ENCODE data around the gene TTR.

Gene TTR

DNA sequence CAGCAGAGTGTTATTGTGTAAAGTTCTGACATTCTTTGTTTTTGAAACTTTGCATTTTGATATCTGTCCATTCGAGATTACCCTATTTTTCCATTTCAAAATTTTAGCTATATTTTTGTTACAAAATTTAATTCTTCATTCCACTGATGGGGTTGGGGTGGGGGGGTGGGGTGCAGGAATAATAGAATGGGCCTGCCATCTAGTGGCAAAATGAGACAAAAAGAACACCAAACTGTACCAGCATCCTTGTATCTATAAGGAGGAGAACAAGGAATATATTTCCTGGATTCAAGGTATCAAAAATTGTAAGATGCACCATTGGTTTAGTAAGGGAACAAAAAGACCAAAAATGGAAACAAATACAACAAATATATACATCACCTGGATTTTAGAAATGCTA is 27.9 kb upstream of the TTR start:
- no peaks in the 10 kb centered on the region for H3K4me1 ChIP-seq (ENCODE audit: control insufficient read depth, insufficient read depth, low read length)
- H3K27me3 ChIP-seq (ENCODE audit: control insufficient read depth, insufficient read depth, low read length), result no peaks in the 10 kb centered on the region
- no peak overlapping the region for H3K9ac ChIP-seq (ENCODE audit: low read depth, low read length)
- no peaks in the 10 kb centered on the region for H3K9me3 ChIP-seq (ENCODE audit: control insufficient read depth, insufficient read depth, low read length)
- H3K27ac ChIP-seq (ENCODE audit: low read depth, low read length), result no peak overlapping the region
- H3K4me3 ChIP-seq (ENCODE audit: low read depth, low read length), result no peak overlapping the region
- no peaks in the 10 kb centered on the region for H3K36me3 ChIP-seq (ENCODE audit: control insufficient read depth, insufficient read depth, low read length)

GRCh38 chr18:31565345-31565744 is 26.3 kb upstream of the TTR start:
- no peaks in the 10 kb centered on the region for H3K27me3 ChIP-seq (ENCODE audit: control insufficient read depth, insufficient read depth, low read length)
- H3K4me3 ChIP-seq (ENCODE audit: low read depth, low read length), result no peak overlapping the region
- H3K27ac ChIP-seq (ENCODE audit: low read depth, low read length), result no peak overlapping the region
- no peak overlapping the region for H3K9ac ChIP-seq (ENCODE audit: low read depth, low read length)
- H3K36me3 ChIP-seq (ENCODE audit: control insufficient read depth, insufficient read depth, low read length), result no peaks in the 10 kb centered on the region
- H3K4me1 ChIP-seq (ENCODE audit: control insufficient read depth, insufficient read depth, low read length), result no peaks in the 10 kb centered on the region
- H3K9me3 ChIP-seq (ENCODE audit: control insufficient read depth, insufficient read depth, low read length), result no peaks in the 10 kb centered on the region

DNA sequence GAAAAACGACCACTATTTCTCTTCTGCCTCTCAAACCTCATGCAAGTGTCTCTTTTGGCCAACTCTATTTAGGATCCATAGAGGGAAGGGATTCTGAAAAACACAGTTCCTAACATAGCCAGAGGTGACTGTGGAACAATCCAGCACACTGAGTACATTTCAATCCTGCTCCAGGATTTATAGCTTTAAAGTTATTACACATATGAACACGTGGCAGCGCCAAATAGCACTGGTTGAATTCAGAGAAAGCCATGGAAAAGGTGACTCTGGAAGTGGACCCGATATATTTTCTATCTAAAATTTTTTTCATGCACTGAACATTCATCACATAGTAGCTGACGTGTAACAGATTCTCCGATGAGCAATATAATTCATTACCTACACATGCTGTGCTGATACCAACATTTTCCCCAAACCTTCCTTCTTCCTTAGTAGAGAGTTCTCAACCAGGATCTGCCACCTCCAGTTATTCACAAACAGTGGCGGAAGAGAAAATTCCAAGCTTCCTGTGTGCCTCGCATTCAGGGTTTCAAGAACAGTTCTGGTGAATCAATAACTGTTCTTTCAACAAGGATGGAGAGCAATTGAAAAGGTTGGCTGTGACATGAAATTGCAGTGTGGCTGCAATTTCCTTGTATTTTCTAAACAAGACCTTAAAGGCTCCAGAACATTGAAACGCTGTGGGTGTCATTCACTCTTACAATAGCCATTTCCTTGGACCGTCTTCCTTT is 25.7 kb upstream of the TTR start:
- H3K27ac ChIP-seq (ENCODE audit: low read depth, low read length), result no peak overlapping the region
- no peak overlapping the region for H3K4me3 ChIP-seq (ENCODE audit: low read depth, low read length)
- H3K27me3 ChIP-seq (ENCODE audit: control insufficient read depth, insufficient read depth, low read length), result no peaks in the 10 kb centered on the region
- H3K4me1 ChIP-seq (ENCODE audit: control insufficient read depth, insufficient read depth, low read length), result no peaks in the 10 kb centered on the region
- H3K9ac ChIP-seq (ENCODE audit: low read depth, low read length), result no peak overlapping the region
- no peaks in the 10 kb centered on the region for H3K9me3 ChIP-seq (ENCODE audit: control insufficient read depth, insufficient read depth, low read length)
- no peaks in the 10 kb centered on the region for H3K36me3 ChIP-seq (ENCODE audit: control insufficient read depth, insufficient read depth, low read length)

- H3K36me3 ChIP-seq (ENCODE audit: control insufficient read depth, insufficient read depth, low read length), result no peaks in the 10 kb centered on the region
- no peaks in the 10 kb centered on the region for H3K27me3 ChIP-seq (ENCODE audit: control insufficient read depth, insufficient read depth, low read length)
- H3K9ac ChIP-seq (ENCODE audit: low read depth, low read length), result no peak overlapping the region
- no peak overlapping the region for H3K27ac ChIP-seq (ENCODE audit: low read depth, low read length)
- H3K4me3 ChIP-seq (ENCODE audit: low read depth, low read length), result no peak overlapping the region
- no peaks in the 10 kb centered on the region for H3K9me3 ChIP-seq (ENCODE audit: control insufficient read depth, insufficient read depth, low read length)
- H3K4me1 ChIP-seq (ENCODE audit: control insufficient read depth, insufficient read depth, low read length), result no peaks in the 10 kb centered on the region
These were observed 24.9 kb upstream of the TTR start for GRCh38 chr18:31566576-31567306.

GRCh38 chr18:31572368-31572767 is 19.3 kb upstream of the TTR start:
- H3K27ac ChIP-seq (ENCODE audit: low read depth, low read length), result no peak overlapping the region
- H3K27me3 ChIP-seq (ENCODE audit: control insufficient read depth, insufficient read depth, low read length), result no peaks in the 10 kb centered on the region
- H3K4me1 ChIP-seq (ENCODE audit: control insufficient read depth, insufficient read depth, low read length), result 0 out of 2 replicates have a peak, but pooled peaks cover 3% of the 10 kb centered on the region
- no peaks in the 10 kb centered on the region for H3K9me3 ChIP-seq (ENCODE audit: control insufficient read depth, insufficient read depth, low read length)
- no peaks in the 10 kb centered on the region for H3K36me3 ChIP-seq (ENCODE audit: control insufficient read depth, insufficient read depth, low read length)
- no peak overlapping the region for H3K4me3 ChIP-seq (ENCODE audit: low read depth, low read length)
- no peak overlapping the region for H3K9ac ChIP-seq (ENCODE audit: low read depth, low read length)

- H3K27me3 ChIP-seq (ENCODE audit: control insufficient read depth, insufficient read depth, low read length), result no peaks in the 10 kb centered on the region
- H3K9ac ChIP-seq (ENCODE audit: low read depth, low read length), result no peak overlapping the region
- H3K9me3 ChIP-seq (ENCODE audit: control insufficient read depth, insufficient read depth, low read length), result no peaks in the 10 kb centered on the region
- no peak overlapping the region for H3K27ac ChIP-seq (ENCODE audit: low read depth, low read length)
- H3K4me1 ChIP-seq (ENCODE audit: control insufficient read depth, insufficient read depth, low read length), result 0 out of 2 replicates have a peak, but pooled peaks cover 3% of the 10 kb centered on the region
- no peak overlapping the region for H3K4me3 ChIP-seq (ENCODE audit: low read depth, low read length)
- H3K36me3 ChIP-seq (ENCODE audit: control insufficient read depth, insufficient read depth, low read length), result no peaks in the 10 kb centered on the region
These were observed 18.6 kb upstream of the TTR start for GRCh38 chr18:31573051-31573450.

DNA sequence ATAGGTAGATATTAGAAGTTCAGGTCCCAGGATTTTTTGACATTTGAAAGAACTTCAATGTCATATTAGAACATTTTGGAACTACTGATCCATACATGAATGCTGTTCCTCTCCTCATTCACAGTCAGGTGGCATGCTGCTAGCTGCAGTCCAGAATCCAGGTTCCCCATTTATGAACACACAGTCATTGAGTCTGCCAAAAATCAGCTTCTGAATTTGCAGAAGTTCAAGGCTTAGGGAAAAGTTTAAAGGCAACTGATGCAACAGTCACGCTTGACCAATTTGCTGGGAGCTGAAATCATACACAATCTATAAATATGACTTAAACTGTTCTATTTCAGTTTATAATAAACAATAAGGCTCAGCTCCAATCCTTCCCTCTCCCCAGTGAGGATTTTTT is 17.3 kb upstream of the TTR start:
- Histone ChIP-seq H3K9ac (ENCODE audit: low read depth, low read length) (no peak overlapping the region), H3K9me3 (ENCODE audit: control insufficient read depth, insufficient read depth, low read length) (no peaks in the 10 kb centered on the region), H3K36me3 (ENCODE audit: control insufficient read depth, insufficient read depth, low read length) (no peaks in the 10 kb centered on the region), H3K27me3 (ENCODE audit: control insufficient read depth, insufficient read depth, low read length) (no peaks in the 10 kb centered on the region), H3K4me1 (ENCODE audit: control insufficient read depth, insufficient read depth, low read length) (0 out of 2 replicates have a peak, but pooled peaks cover 3% of the 10 kb centered on the region), H3K27ac (ENCODE audit: low read depth, low read length) (no peak overlapping the region), H3K4me3 (ENCODE audit: low read depth, low read length) (no peak overlapping the region)

DNA sequence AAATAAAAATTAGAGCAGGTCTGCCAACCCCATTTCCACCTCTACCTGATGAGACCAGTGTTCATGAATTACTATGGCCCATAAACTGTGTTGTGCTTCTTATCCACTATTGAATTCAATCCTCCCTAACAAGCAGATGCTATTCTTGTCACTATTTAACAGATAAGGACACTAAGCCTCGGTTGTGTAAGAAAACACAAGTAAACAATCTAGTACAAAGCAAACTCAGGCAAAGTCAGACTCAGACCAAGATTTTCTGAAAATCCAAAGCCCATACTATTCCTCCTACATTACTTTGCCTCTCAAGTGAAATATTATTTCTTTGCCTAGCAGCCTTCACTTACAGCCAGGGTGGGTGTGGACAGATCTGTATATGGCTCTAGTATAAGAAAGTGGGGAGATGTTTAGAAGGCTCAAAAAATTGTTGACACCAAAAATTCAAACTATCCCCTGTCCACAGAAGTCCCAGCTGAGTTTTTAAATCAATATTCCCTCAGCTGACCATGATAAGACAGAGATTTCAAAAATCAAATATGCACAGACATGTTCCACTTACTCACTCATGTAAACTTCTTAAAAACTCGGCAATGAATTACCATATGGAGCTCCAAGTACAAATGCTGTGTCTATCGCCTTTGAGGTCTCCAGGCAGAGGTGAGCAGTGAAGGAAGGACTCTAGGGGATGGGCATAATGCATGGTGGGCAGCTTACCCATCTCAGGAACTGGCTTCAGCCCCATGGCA is 16.0 kb upstream of the TTR start:
- H3K4me1 ChIP-seq (ENCODE audit: control insufficient read depth, insufficient read depth, low read length), result 0 out of 2 replicates have a peak, but pooled peaks cover 3% of the 10 kb centered on the region
- no peaks in the 10 kb centered on the region for H3K9me3 ChIP-seq (ENCODE audit: control insufficient read depth, insufficient read depth, low read length)
- no peak overlapping the region for H3K27ac ChIP-seq (ENCODE audit: low read depth, low read length)
- no peak overlapping the region for H3K9ac ChIP-seq (ENCODE audit: low read depth, low read length)
- H3K36me3 ChIP-seq (ENCODE audit: control insufficient read depth, insufficient read depth, low read length), result no peaks in the 10 kb centered on the region
- H3K4me3 ChIP-seq (ENCODE audit: low read depth, low read length), result no peak overlapping the region
- H3K27me3 ChIP-seq (ENCODE audit: control insufficient read depth, insufficient read depth, low read length), result no peaks in the 10 kb centered on the region

GRCh38 chr18:31576670-31577069 is 15.0 kb upstream of the TTR start:
- no peak overlapping the region for H3K9ac ChIP-seq (ENCODE audit: low read depth, low read length)
- no peaks in the 10 kb centered on the region for H3K27me3 ChIP-seq (ENCODE audit: control insufficient read depth, insufficient read depth, low read length)
- H3K36me3 ChIP-seq (ENCODE audit: control insufficient read depth, insufficient read depth, low read length), result no peaks in the 10 kb centered on the region
- H3K27ac ChIP-seq (ENCODE audit: low read depth, low read length), result no peak overlapping the region
- H3K4me1 ChIP-seq (ENCODE audit: control insufficient read depth, insufficient read depth, low read length), result 0 out of 2 replicates have a peak, but pooled peaks cover 3% of the 10 kb centered on the region
- H3K9me3 ChIP-seq (ENCODE audit: control insufficient read depth, insufficient read depth, low read length), result no peaks in the 10 kb centered on the region
- no peak overlapping the region for H3K4me3 ChIP-seq (ENCODE audit: low read depth, low read length)

DNA sequence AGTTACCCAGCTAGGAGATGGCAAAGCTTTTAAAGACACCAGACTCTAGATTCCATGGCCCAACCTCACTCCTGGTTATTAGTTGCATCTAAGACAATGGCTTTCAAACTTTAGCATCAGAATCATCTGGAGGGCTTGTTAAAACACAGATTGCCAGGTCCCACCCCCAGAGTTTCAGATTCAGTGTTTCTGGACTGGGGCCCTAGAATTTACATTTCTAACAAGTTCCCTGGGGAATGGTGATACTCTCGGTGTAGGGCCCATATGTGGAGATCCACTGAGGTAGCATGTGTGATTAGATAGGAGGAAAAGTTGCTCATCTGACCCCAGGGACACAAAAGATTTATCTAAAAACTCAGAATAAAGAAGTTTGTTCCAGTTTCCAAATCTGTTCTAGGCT is 14.5 kb upstream of the TTR start:
- no peak overlapping the region for H3K27ac ChIP-seq (ENCODE audit: low read depth, low read length)
- H3K9me3 ChIP-seq (ENCODE audit: control insufficient read depth, insufficient read depth, low read length), result no peaks in the 10 kb centered on the region

GRCh38 chr18:31578126-31578525 is 13.6 kb upstream of the TTR start:
- Histone ChIP-seq H3K4me3 (ENCODE audit: low read depth, low read length) (no peak overlapping the region), H3K27ac (ENCODE audit: low read depth, low read length) (no peak overlapping the region), H3K9me3 (ENCODE audit: control insufficient read depth, insufficient read depth, low read length) (no peaks in the 10 kb centered on the region), H3K36me3 (ENCODE audit: control insufficient read depth, insufficient read depth, low read length) (no peaks in the 10 kb centered on the region), H3K9ac (ENCODE audit: low read depth, low read length) (no peak overlapping the region), H3K4me1 (ENCODE audit: control insufficient read depth, insufficient read depth, low read length) (peaks cover 3% of the 10 kb centered on the region; the same call in 1 of the 2 replicates), H3K27me3 (ENCODE audit: control insufficient read depth, insufficient read depth, low read length) (no peaks in the 10 kb centered on the region)

More for the DNA sequence above, 14.5 kb upstream of the TTR start:
- Histone ChIP-seq H3K9ac (ENCODE audit: low read depth, low read length) (no peak overlapping the region), H3K27me3 (ENCODE audit: control insufficient read depth, insufficient read depth, low read length) (no peaks in the 10 kb centered on the region), H3K4me3 (ENCODE audit: low read depth, low read length) (no peak overlapping the region), H3K4me1 (ENCODE audit: control insufficient read depth, insufficient read depth, low read length) (peaks cover 3% of the 10 kb centered on the region; the same call in 1 of the 2 replicates), H3K36me3 (ENCODE audit: control insufficient read depth, insufficient read depth, low read length) (no peaks in the 10 kb centered on the region)

Data from HUES48 (cell line).